Measurements from ENCODE around the gene PPP1CB. TPM values are rescaled to one million over a fixed set of nuclear protein-coding genes. Genes with fewer than 3 reads are reported as not detected.

The PPP1CB gene
- polyA plus RNA-seq, 1 of the 3 experiments (the other 2 are of a cell fraction), result 24.7 TPM

- TF ChIP-seq IRF3 (IDR thresholded peaks at IDR 0.05; ENCODE audit: low read depth, low read length) (no peak), SMC3 (IDR thresholded peaks at IDR 0.05; ENCODE audit: low read depth, low read length) (no peak), TAF1 (IDR thresholded peaks at IDR 0.05; ENCODE audit: borderline replicate concordance, low read depth, low read length) (no peak), ELF1 (IDR thresholded peaks at IDR 0.05) (no peak), CTCF (IDR thresholded peaks at IDR 0.05) (no peak)
- TF ChIP-seq, protein P1, sequence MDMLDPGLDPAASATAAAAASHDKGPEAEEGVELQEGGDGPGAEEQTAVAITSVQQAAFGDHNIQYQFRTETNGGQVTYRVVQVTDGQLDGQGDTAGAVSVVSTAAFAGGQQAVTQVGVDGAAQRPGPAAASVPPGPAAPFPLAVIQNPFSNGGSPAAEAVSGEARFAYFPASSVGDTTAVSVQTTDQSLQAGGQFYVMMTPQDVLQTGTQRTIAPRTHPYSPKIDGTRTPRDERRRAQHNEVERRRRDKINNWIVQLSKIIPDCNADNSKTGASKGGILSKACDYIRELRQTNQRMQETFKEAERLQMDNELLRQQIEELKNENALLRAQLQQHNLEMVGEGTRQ (IDR thresholded peaks at IDR 0.05; ENCODE audit: borderline replicate concordance, low read depth, low read length), result no peak
Measured at GRCh38 chr2:28772351-28772750, 20.7 kb downstream of the PPP1CB start (continued).

DNA sequence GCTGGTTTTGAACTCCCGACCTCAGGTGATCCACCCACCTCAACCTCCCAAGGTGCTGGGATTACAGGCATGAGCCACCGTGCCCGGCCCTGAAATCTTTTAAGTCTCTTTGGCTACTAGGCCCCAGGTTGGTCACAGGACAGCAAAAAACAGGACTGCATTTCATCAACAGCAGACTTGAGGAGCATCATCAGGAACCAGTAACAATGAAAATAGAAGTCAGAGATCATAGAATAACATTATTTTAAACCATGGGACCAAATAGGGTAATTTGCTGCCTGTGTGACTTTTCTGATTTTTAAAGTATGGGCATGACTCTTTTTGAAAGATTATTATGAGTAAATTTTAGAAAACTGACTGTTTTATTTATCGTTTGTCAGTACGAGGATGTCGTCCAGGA lies 24.8 kb downstream of the PPP1CB start:
- no peaks in the 10 kb centered on the region for H3K27me3 ChIP-seq (ENCODE audit: insufficient read depth)
- TF ChIP-seq USF1 (IDR thresholded peaks at IDR 0.05; ENCODE audit: borderline replicate concordance, low read depth), result no peak
- no peak for TF ChIP-seq TCF12 (IDR thresholded peaks at IDR 0.05)
- no peak for TF ChIP-seq FOXJ3 (CRISPR knock-in tag; IDR thresholded peaks at IDR 0.05)
- TF ChIP-seq FOSL2 (IDR thresholded peaks at IDR 0.05; ENCODE audit: borderline replicate concordance, low read depth), result no peak
- TF ChIP-seq NRF1 (IDR thresholded peaks at IDR 0.05; ENCODE audit: low read depth, low read length), result no peak
- no peak for TF ChIP-seq GABPA (IDR thresholded peaks at IDR 0.05; ENCODE audit: low read depth)
- no peak for TF ChIP-seq MEF2A (IDR thresholded peaks at IDR 0.05; ENCODE audit: borderline replicate concordance, low read depth)
- TF ChIP-seq SMC3 (IDR thresholded peaks at IDR 0.05; ENCODE audit: low read depth, low read length), result no peak
- TF ChIP-seq RAD21 (IDR thresholded peaks at IDR 0.05; ENCODE audit: low read length), result no peak
- TF ChIP-seq, protein P2, sequence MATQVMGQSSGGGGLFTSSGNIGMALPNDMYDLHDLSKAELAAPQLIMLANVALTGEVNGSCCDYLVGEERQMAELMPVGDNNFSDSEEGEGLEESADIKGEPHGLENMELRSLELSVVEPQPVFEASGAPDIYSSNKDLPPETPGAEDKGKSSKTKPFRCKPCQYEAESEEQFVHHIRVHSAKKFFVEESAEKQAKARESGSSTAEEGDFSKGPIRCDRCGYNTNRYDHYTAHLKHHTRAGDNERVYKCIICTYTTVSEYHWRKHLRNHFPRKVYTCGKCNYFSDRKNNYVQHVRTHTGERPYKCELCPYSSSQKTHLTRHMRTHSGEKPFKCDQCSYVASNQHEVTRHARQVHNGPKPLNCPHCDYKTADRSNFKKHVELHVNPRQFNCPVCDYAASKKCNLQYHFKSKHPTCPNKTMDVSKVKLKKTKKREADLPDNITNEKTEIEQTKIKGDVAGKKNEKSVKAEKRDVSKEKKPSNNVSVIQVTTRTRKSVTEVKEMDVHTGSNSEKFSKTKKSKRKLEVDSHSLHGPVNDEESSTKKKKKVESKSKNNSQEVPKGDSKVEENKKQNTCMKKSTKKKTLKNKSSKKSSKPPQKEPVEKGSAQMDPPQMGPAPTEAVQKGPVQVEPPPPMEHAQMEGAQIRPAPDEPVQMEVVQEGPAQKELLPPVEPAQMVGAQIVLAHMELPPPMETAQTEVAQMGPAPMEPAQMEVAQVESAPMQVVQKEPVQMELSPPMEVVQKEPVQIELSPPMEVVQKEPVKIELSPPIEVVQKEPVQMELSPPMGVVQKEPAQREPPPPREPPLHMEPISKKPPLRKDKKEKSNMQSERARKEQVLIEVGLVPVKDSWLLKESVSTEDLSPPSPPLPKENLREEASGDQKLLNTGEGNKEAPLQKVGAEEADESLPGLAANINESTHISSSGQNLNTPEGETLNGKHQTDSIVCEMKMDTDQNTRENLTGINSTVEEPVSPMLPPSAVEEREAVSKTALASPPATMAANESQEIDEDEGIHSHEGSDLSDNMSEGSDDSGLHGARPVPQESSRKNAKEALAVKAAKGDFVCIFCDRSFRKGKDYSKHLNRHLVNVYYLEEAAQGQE (IDR thresholded peaks at IDR 0.05; ENCODE audit: low read depth, low read length), result no peak
- TF ChIP-seq, protein P3, sequence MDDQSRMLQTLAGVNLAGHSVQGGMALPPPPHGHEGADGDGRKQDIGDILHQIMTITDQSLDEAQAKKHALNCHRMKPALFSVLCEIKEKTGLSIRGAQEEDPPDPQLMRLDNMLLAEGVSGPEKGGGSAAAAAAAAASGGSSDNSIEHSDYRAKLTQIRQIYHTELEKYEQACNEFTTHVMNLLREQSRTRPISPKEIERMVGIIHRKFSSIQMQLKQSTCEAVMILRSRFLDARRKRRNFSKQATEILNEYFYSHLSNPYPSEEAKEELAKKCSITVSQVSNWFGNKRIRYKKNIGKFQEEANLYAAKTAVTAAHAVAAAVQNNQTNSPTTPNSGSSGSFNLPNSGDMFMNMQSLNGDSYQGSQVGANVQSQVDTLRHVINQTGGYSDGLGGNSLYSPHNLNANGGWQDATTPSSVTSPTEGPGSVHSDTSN (IDR thresholded peaks at IDR 0.05), result no peak
- no peak for TF ChIP-seq CTCF (IDR thresholded peaks at IDR 0.05)
- TF ChIP-seq, protein P1 (IDR thresholded peaks at IDR 0.05; ENCODE audit: borderline replicate concordance, low read depth, low read length), result no peak
- TF ChIP-seq YY1 (IDR thresholded peaks at IDR 0.05; ENCODE audit: low read depth), result no peak
- no peak for TF ChIP-seq JUND (IDR thresholded peaks at IDR 0.05)
- H3K4me3 ChIP-seq (ENCODE audit: low read depth in 2 of 2, low read length in 1 of 2), result no peak overlapping the region
- peaks cover 61% of the 10 kb centered on the region for H4K20me1 ChIP-seq (ENCODE audit: insufficient read depth)
- no peak overlapping the region for H3K4me2 ChIP-seq
- 98% methylated on average over 6 of the region's 6 CpGs for WGBS (ENCODE audit: low lambda C conversion rate)
- no peak overlapping the region for H3K27ac ChIP-seq (ENCODE audit: low read depth in 2 of 2, low read length in 1 of 2)
- no peaks in the 10 kb centered on the region for H3K9me3 ChIP-seq
- H3K79me2 ChIP-seq (ENCODE audit: insufficient read depth), result peaks cover 86% of the 10 kb centered on the region
- H2AFZ ChIP-seq (ENCODE audit: low read depth), result no peak overlapping the region
- H3K36me3 ChIP-seq (replicated peaks in 1 of 2; ENCODE audit: control insufficient read depth in 1 of 2, insufficient read depth in 2 of 2, low read length in 1 of 2), result peaks cover 44 to 47% of the 10 kb centered on the region in 2 experiments
- no peaks in the 10 kb centered on the region for H3K9me2 ChIP-seq
- POLR2A ChIA-PET, result no interaction called here
- CTCF ChIA-PET, result interaction anchor here (0.8 to 3.5 kb wide), 3 partner anchors 182 to 210 kb away, joined by 5 to 21 read pairs (median 6); no protein-coding TSS in a partner anchor
- DNase-seq, result no peak
- H3K4me1 ChIP-seq (ENCODE audit: control insufficient read depth in 1 of 2, insufficient read depth in 2 of 2, low read depth in 1 of 2, low read length in 1 of 2), result no peaks in the 10 kb centered on the region
- no peak overlapping the region for H3K9ac ChIP-seq
- no peaks in the 10 kb centered on the region for H3F3A ChIP-seq (replicated peaks; ENCODE audit: insufficient read depth)

All from SK-N-SH (cell line).